22Rv1 (cell line): Measurements from ENCODE around the gene C2orf76.

Experiments used
- ZFX ChIP-seq: fragments of 450-650 bp; IDR thresholded peaks from 2 replicates; pipeline ENCODE4 v1.6.1; 2017; ENCODE audit warnings: antibody characterized with exemption, borderline replicate concordance
- TF ChIP-seq, protein P1 (sequence below): fragments of 450-650 bp; IDR thresholded peaks from 2 replicates; pipeline ENCODE4 v1.5.1; 2017; ENCODE audit warnings: mild to moderate bottlenecking

DNA sequence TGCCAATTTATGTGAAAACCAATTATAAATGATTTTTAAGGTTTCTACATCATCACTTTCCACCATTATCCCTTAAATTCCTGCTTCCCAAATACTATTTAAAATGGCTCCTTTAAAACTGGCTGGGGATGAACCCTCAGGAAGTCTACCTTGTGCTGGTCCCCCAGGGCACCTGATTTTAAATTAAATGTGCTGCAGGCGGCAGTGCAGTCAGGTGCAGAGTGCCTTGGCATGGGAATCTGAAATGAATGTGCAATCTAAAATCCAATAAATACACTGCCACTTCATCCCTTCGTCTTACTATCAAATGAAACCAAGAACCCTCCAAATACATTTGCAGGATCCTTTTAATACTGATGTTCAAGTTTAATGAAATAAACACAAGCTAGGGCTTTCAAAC lies 61.8 kb downstream of the C2orf76 start:
- TF ChIP-seq, protein P1, sequence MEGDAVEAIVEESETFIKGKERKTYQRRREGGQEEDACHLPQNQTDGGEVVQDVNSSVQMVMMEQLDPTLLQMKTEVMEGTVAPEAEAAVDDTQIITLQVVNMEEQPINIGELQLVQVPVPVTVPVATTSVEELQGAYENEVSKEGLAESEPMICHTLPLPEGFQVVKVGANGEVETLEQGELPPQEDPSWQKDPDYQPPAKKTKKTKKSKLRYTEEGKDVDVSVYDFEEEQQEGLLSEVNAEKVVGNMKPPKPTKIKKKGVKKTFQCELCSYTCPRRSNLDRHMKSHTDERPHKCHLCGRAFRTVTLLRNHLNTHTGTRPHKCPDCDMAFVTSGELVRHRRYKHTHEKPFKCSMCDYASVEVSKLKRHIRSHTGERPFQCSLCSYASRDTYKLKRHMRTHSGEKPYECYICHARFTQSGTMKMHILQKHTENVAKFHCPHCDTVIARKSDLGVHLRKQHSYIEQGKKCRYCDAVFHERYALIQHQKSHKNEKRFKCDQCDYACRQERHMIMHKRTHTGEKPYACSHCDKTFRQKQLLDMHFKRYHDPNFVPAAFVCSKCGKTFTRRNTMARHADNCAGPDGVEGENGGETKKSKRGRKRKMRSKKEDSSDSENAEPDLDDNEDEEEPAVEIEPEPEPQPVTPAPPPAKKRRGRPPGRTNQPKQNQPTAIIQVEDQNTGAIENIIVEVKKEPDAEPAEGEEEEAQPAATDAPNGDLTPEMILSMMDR, result no peak
- TF ChIP-seq ZFX, result no peak
